GM21447 (cell line): Measurements from ENCODE around the gene AGGF1.
"Not testable (repeated sequence)": the region's sequence is repeated elsewhere in the genome, so short reads cannot be mapped to it uniquely, and the experiment has no call there.

ENCODE experiments used
- ATAC-seq: cut with Tn5 transposase; IDR thresholded peaks from one replicate; pipeline ENCODE4 v1.9.1; 2021; ENCODE audit not compliant: unreplicated experiment

Gene AGGF1

DNA sequence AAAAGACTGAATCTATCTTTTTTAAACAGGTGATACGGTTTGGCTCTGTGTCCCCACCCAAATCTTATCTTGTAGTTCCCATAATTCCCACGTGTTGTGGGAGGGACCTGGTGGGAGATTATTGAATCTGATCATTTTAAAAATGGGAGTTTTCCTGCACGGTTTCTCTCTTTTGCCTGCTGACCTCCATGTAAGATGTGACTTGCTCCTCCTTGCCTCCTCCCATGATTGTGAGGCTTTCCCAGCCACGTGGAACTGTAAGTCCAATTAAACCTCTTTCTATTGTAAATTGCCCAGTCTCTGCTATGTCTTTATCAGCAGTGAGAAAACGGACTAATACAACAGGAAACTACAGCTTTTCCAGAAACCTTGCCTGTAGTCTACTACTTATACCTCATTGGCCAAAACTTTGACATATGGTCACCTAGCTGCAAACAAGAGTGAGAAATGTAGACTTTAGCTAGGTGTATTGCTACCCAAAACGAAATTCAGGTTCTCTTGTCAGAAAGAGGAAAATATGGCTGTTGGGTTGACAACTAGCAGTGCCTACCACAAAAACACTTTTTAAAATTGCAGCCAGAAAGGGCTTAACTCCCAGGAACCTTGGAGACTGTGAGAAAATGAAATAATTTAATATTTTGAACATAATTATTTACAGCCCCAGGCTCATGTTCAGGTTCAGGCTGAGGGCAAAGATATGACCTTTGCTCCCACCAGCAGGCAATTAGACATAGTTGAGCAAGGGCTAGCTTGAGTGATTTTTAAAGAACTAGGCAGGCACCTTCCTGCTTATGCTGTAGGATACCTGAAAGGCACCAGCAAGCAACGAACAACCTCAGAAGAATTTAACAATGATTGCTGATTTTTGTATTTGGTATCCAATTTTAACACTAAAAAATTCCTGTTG lies 7.4 kb upstream of the AGGF1 start:
- ATAC-seq: no peak

- no peak for ATAC-seq
Measured at GRCh38 chr5:77024490-77024889, 5.7 kb upstream of the AGGF1 start.

DNA sequence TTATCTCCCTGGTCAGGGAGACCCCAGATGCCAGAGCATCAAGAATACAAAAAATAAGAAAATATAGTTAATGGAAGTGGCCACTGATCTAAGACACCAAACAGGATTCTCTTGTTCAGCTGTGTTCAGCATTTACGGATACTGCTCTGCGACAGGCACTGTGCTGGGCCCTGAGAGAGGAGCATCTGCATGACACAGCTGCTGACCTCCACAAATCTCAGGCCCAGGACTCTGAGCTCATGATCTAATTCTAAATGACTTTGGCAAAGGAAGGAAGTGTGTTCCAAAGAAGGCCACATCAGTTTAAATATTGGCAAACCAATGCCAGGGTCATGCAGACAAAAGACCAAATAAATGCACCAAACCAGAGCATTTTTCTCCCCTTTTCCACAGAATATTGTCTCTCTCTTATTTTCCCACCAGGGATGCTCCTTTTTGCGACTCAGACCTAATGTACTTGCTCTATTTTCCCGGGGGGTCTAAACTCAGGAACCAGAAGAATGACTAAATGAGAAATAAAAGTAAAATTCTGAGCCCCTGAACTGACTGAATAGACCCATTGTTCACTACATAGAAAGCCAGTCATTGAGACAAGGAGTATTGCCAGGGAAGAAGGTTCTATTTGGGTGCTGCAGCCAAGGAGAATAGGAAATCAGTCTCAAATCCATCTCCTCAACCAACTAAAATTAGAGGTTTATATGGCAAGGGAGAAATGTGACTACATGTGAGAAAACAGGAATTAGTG lies 1.4 kb upstream of the AGGF1 start:
- no peak for ATAC-seq

DNA sequence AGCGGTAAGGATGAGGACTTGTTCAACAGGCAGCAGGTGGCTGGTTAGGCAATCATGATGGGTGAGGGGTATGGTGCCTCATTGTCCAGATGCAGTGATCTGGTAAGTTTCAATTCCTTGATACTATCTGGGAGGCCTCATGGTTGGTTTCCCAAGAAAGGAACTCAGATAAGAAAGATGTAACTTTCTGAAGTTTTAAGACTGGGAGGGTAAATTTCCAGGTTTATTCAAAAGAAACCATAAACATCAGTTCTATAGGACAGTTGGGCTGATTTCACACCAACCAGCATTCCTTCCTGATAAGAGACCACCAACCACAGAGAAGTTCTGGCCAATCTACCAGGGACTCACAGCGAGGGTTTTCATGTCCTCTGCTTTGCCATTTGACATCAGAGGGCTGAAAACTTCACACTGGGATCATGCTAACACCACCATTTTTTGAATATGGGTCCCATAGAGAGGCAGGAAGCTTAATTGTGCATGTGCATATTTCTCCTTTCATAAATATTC lies 773 bp upstream of the AGGF1 start:
- ATAC-seq: no peak

DNA sequence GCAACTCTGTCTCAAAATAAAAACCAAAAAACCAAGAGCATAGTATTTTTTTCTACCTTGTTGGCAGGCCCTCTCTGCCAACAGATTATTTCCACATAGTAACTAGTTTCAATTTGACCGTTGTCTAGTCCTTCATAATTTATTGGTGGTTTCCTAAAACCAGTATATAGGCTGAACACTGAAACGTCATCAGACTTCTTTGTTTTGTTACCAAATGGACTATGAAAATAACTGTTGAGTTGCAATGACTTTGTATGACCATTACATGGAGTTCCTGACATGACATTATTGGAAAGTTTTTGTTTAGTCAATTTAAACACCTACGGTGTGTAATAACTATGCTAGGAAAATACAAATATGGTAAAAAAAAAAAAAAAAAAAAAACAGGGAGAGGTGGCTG lies 1.7 kb downstream of the AGGF1 start:
- no peak for ATAC-seq

DNA sequence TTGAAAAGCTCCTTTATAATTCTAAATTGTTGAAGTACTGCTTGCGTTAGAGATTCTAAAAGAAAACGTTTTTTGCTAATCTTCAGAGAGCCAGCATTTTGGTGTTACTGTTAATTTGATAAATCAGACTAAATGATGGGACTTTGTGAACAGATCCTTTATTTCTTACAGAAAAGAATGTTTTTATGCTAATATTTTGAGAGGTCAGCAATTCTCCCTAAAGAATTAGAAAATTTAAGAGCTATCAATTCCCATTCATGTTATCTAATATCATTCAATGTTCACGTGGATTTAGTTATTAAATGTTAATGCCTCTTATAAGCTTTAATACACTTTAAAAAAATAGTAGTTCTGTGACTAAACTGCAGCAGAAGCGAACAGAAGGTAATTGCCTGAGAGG lies 2.4 kb downstream of the AGGF1 start:
- no peak for ATAC-seq

GRCh38 chr5:77033338-77033737 lies 3.1 kb downstream of the AGGF1 start:
- ATAC-seq: no peak

- ATAC-seq: no peak
Measured at GRCh38 chr5:77035950-77036349, 5.7 kb downstream of the AGGF1 start.

- ATAC-seq: no peak
Measured at GRCh38 chr5:77046416-77047073, 16.3 kb downstream of the AGGF1 start.

DNA sequence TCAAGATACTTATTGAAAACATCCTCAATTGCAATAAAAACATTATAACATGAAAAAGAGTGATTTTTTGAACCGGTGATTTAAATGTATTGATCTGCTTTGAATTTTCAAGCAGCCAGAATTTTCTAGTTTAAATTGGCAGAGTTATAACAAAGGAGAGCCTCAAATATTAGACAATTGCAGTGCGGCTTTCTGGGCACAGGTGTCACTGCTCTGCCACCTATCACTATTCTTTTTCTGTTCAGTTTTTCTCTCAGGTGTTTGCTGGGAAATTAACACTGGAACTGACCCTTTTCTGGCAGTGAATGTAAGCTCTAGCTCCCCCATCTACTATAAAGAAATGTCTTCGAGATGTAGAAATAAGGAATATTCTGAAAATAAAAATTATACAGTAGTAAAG lies 33.8 kb downstream of the AGGF1 start:
- no peak for ATAC-seq

DNA sequence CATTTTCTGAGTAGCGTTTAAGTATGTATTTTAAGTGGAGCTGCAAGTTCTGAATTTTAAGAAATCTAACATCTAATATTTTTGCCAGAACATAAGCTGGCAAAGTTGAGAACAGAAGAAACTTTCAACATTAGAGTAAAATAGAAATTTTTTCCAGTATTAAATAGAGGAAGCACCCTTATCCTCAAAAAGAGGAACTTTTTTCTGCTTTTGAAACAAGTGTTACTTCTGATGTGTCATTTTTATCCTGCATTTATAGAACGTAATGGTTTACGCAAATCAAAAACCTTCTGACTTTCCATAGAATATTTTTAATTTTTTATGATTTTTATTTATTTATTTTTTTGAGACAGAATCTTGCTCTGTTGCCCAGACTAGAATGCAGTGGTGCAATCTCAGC lies 35.1 kb downstream of the AGGF1 start:
- no peak for ATAC-seq

- ATAC-seq: peak; percentile 55
Measured at GRCh38 chr5:77066184-77066583, 36.0 kb downstream of the AGGF1 start.

DNA sequence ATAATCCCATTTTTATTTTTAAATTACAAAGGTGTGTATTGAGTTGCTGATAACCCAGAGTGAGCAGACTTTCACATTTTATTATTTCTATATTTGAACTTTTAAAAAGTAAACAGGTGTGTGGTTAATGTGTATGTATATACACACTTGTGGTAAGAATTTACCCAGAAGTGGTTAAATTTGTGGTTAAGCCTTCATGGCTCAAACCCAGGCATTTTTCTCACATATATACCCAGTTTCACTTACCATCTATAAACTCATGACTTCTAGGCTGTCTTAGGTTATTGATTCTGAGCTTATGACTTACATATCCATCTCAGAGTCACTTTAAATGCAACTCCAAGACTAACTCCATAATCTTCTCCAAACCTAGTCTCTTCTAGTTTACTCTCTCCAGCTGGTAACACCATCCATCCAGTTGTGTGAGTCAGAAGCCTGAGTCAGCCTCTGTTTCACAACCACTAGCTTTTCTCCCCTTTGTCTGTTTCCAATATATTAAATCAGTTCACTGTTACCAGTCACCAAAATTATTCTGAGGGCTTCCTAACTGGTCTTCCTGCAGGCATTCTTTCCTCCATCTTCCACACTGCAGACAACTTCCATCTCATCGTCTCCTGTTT lies 36.7 kb downstream of the AGGF1 start:
- ATAC-seq: peak; percentile 85

DNA sequence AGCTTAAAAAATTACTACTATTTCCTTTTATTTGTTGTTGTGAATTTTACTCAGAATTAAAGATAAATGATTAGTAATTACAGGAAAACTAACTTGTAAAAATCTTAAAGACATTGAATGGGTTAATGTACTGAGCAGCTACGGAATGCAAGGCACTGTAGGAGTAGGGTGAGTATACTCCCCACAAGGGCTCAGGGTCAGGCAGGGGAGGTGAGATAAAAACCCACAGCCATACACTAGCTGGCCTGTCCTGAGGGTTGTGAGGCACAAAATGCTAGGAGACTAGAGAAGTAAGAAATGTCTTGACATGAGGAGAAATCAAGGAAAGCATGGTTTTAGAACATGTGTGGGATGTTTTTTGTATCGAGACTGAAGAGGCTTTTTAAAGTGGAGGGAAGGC lies 43.5 kb downstream of the AGGF1 start:
- ATAC-seq: no peak

GRCh38 chr5:77074745-77075144 lies 44.5 kb downstream of the AGGF1 start:
- ATAC-seq: no peak

DNA sequence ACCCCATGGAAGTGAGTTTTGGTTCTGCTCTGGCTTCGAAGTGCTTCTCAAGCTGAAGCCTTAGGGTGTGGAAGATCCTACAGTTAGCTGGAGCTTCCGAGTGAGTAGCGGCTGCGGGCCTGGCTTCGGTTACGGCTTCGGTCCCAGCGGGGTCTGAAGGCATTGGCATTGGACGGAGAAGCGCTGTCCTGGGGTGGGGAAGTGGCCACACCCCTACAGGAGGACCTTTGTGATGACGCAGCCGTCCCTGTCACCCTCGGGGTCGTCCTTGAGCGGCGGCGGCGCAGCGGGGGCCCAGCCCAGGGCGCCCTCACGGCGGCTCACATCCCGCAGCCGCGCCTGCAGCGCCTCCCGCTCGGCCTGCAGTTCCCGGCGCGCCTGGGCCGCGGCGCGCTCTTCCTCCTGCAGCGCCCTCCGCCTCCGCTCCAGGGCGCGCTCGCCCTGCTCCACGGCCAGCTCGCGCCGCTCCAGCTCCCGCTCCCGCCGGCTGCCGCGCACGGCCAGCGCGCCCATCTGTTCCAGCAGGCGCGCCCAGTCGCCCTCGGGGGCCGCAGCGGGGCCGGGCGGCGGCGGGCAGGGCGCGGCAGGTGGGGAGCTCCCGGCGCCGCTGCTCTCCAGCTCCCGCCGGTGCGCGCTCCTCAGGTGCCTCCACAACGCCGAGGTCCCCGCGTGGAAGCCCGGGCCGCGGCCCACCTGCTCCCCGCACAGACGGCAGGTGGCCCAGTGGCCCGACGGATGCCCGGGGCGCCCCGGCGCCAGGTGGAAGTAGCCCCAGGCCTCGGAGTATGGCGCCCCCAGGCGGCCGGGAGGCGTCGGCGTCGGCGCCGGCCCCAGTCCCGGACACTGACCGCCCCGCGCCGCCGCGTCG lies 47.0 kb downstream of the AGGF1 start:
- ATAC-seq: peak; percentile 77

DNA sequence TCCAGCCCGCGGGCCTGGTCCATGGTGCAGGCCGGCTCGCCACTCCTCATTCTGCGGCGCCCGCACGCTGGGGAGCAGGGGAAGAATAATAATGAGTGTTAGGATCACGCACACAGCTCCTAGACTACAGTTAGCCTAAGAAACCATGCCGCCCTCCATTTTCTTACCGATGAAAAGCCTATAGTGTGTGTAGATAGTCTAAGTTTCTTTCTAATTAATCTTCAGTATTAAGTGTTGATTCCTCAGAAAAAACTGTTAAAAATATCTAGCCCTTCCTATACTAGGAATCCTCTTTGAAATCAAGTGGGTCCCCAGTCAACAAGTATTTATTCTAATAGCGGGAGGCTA lies 47.6 kb downstream of the AGGF1 start:
- no peak for ATAC-seq

GRCh38 chr5:77080479-77080878 lies 50.3 kb downstream of the AGGF1 start:
- not testable (repeated sequence) for ATAC-seq

DNA sequence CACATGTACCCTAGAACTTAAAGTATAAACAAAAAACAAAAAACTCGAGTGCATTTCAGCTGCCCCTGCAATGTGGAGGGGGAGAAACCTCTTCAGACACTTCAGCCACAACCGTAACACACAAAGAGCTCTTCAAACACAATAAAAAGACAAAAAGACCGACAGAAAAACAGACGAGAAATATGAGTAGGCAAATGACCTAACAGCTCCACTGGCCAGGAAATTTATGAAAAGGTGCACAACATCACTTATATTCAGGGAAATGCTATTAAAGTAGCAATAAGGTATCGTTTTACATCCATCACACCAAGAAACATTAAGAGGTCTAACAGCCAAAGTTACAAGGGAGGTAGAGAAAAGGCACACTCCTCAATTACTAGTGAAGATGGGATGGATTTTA lies 50.7 kb downstream of the AGGF1 start:
- no peak for ATAC-seq

DNA sequence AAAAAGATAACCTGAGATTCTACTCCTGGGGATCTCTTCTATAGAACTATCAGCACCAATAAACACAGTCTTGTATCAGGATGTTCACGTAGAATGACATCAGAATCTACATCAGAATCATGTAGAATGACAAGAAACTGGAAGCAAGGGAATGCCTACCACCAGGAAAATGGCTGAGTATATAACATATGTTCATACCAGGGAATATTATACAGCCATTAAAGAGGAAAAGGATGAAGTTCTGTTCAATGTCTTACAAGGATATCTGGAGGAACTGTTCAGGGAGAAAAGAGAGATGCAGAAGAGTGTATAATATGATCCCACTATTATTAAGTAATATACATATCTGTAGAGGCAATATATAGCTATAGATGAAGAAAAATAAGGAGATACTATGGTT lies 52.1 kb downstream of the AGGF1 start:
- no peak for ATAC-seq
